Sigmoid colon (tissue), 3 donors: Measurements from ENCODE around the gene PAK2.

ENCODE experiments used
- CTCF ChIP-seq, 4 experiments: fragments of 450-650 bp in 3 of 4; fragments of 200-600 bp in 1 of 4; IDR thresholded peaks; one replicate each; pipeline ENCODE4 v1.5.1; 2016 to 2019; ENCODE audit warnings: antibody characterized with exemption in 4 of 4, mild to moderate bottlenecking in 3 of 4, moderate library complexity in 2 of 4
- POLR2A ChIP-seq, 2 donors: fragments of 450-650 bp; IDR thresholded peaks; one replicate each; pipeline ENCODE4 v1.6.1; 2016; ENCODE audit warnings: antibody characterized with exemption in 2 of 2, mild to moderate bottlenecking in 2 of 2, moderate library complexity in 2 of 2

- no peak for TF ChIP-seq CTCF (IDR thresholded peaks at IDR 0.05)
- no peak for TF ChIP-seq POLR2A (IDR thresholded peaks at IDR 0.05)
These were observed 53.6 kb downstream of the PAK2 start for GRCh38 chr3:196793246-196793645.
